Mesenchymal stem cell (in vitro differentiated cells and primary cell): ENCODE data around the gene GAS7.

Experiments
- DNase-seq: peaks from one replicate; pipeline ENCODE4 v3.0.0-alpha.2; 2013
- H2AFZ ChIP-seq: one replicate; pipeline ENCODE4 v1.6.1; 2013; ENCODE audit warnings: low read depth, mild to moderate bottlenecking, control low read depth, inconsistent platforms, low read length, moderate library complexity
- H2AK5ac ChIP-seq: 2 replicates; pipeline ENCODE4 v1.6.1; 2013; ENCODE audit warnings: low read length, moderate library complexity, mild to moderate bottlenecking, inconsistent platforms; ENCODE audit not compliant: severe bottlenecking
- H2BK120ac ChIP-seq: one replicate; pipeline ENCODE4 v1.6.1; 2013; ENCODE audit warnings: low read depth, mild to moderate bottlenecking, inconsistent platforms, low read length, moderate library complexity
- H2BK12ac ChIP-seq, 2 experiments: one replicate each; pipeline ENCODE4 v1.6.1; 2013; ENCODE audit warnings: inconsistent platforms in 2 of 2, low read length in 2 of 2, mild to moderate bottlenecking in 2 of 2, moderate library complexity in 2 of 2, control low read depth in 1 of 2
- H2BK15ac ChIP-seq: one replicate; pipeline ENCODE4 v1.6.1; 2013; ENCODE audit warnings: mild to moderate bottlenecking, low read depth, inconsistent platforms; ENCODE audit not compliant: poor library complexity, severe bottlenecking
- H2BK5ac ChIP-seq: 2 replicates; pipeline ENCODE4 v1.6.1; 2013; ENCODE audit warnings: low read depth, mild to moderate bottlenecking, low read length, control low read depth, inconsistent platforms; ENCODE audit not compliant: poor library complexity, severe bottlenecking
- H3K14ac ChIP-seq, 2 experiments: one replicate each; pipeline ENCODE4 v1.6.1; 2013; ENCODE audit warnings: inconsistent platforms in 2 of 2, low read length in 2 of 2, control low read depth in 1 of 2, mild to moderate bottlenecking in 1 of 2, moderate library complexity in 1 of 2
- H3K18ac ChIP-seq, 2 experiments: one replicate each; pipeline ENCODE4 v1.6.1; 2013; ENCODE audit warnings: inconsistent platforms in 2 of 2, low read length in 2 of 2, control low read depth in 1 of 2, low read depth in 1 of 2, mild to moderate bottlenecking in 1 of 2
- H3K23ac ChIP-seq, 2 experiments: one replicate each; pipeline ENCODE4 v1.6.1; 2013; ENCODE audit warnings: inconsistent platforms in 2 of 2, low read length in 2 of 2, mild to moderate bottlenecking in 2 of 2, moderate library complexity in 2 of 2, control low read depth in 1 of 2
- H3K27ac ChIP-seq: 2 replicates; pipeline ENCODE4 v1.5.1; 2013; ENCODE audit warnings: mild to moderate bottlenecking, moderate library complexity, low read length, control low read depth, inconsistent platforms; ENCODE audit not compliant: poor library complexity, severe bottlenecking
- H3K27me3 ChIP-seq, 2 experiments: 2 replicates each; pipeline versions ENCODE4 v1.6.1 to v1.7.0; 2013; ENCODE audit warnings: low read length in 2 of 2, mild to moderate bottlenecking in 2 of 2, moderate library complexity in 2 of 2, control low read depth in 1 of 2, inconsistent platforms in 1 of 2; ENCODE audit not compliant: control insufficient read depth in 1 of 2, insufficient read depth in 1 of 2
- H3K36me3 ChIP-seq, 2 experiments: 2 replicates each; pipeline versions ENCODE4 v1.6.1 to v1.7.0; 2013; ENCODE audit warnings: low read length in 2 of 2, control low read depth in 1 of 2, inconsistent platforms in 1 of 2, low read depth in 1 of 2, mild to moderate bottlenecking in 1 of 2; ENCODE audit not compliant: insufficient read depth in 2 of 2, control insufficient read depth in 1 of 2
- H3K4ac ChIP-seq, 2 experiments: one replicate each; pipeline ENCODE4 v1.6.1; 2013; ENCODE audit warnings: inconsistent platforms in 2 of 2, low read length in 2 of 2, mild to moderate bottlenecking in 2 of 2, moderate library complexity in 2 of 2, control low read depth in 1 of 2, low read depth in 1 of 2
- H3K4me1 ChIP-seq: 2 replicates; pipeline ENCODE4 v1.6.1; 2013; ENCODE audit warnings: low read depth, low read length, control low read depth; ENCODE audit not compliant: control insufficient read depth, insufficient read depth
- H3K4me2 ChIP-seq: 2 replicates; pipeline ENCODE4 v1.6.1; 2013; ENCODE audit warnings: low read length, mild to moderate bottlenecking, inconsistent platforms; ENCODE audit not compliant: poor library complexity, severe bottlenecking
- H3K4me3 ChIP-seq, 2 experiments: 2 replicates each; pipeline versions ENCODE4 v1.5.1 to v1.7.0; 2013; ENCODE audit warnings: low read length in 2 of 2, mild to moderate bottlenecking in 2 of 2, control low read depth in 1 of 2, low read depth in 1 of 2; ENCODE audit not compliant: insufficient read depth in 1 of 2
- H3K79me1 ChIP-seq: replicated peaks from 2 replicates; pipeline ENCODE4 v1.6.1; 2013; ENCODE audit warnings: mild to moderate bottlenecking, control low read depth, low read length, inconsistent platforms; ENCODE audit not compliant: poor library complexity, severe bottlenecking
- H3K9ac ChIP-seq: 2 replicates; pipeline ENCODE4 v1.7.0; 2013; ENCODE audit warnings: mild to moderate bottlenecking, low read length, moderate library complexity
- H3K9me3 ChIP-seq: 2 replicates; pipeline ENCODE4 v1.7.0; 2013; ENCODE audit warnings: mild to moderate bottlenecking, low read length; ENCODE audit not compliant: control insufficient read depth
- H4K8ac ChIP-seq: one replicate; pipeline ENCODE4 v1.6.1; 2013; ENCODE audit warnings: inconsistent platforms, mild to moderate bottlenecking, low read length, moderate library complexity
- H4K91ac ChIP-seq: one replicate; pipeline ENCODE4 v1.6.1; 2013; ENCODE audit warnings: mild to moderate bottlenecking, low read length, inconsistent platforms
- WGBS: methylation state at CpG from one replicate; pipeline ENCODE4 v1.1.7; 2013; ENCODE audit warnings: mixed read lengths; 5-methylcytosine and 5-hydroxymethylcytosine counted together

The GAS7 gene

DNA sequence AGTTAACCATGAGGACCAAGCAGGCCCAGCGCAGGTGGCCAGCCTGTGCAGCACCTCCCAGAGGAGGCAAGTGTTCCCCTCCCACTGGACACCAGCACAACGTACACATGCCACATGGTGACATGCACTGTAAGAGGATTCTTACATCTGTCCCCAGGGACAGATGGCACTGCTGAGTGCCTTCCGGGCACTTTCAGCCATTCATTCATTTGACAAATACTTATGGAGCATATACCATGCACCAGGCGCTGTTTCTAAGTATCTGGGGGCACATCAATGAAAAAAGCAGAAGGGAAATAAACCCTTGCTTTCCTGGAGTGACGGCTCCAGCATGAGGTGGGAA, 79.6 kb downstream of the GAS7 start:
- no peak overlapping the region for H3K27ac ChIP-seq
- H4K8ac ChIP-seq: no peak overlapping the region
- no peak overlapping the region for H3K23ac ChIP-seq
- H3K36me3 ChIP-seq: no peaks in the 10 kb centered on the region
- H3K27me3 ChIP-seq: no peaks in the 10 kb centered on the region
- H2AK5ac ChIP-seq: peak overlapping the region; percentile 82
- H2BK12ac ChIP-seq: peak overlapping the region; percentile 75 to 92
- no peak overlapping the region for H3K4me3 ChIP-seq
- peak overlapping the region; percentile 8 for H2BK120ac ChIP-seq
- H4K91ac ChIP-seq: no peak overlapping the region
- no peak for DNase-seq
- peaks cover 4% of the 10 kb centered on the region for H3K79me1 ChIP-seq
- H3K18ac ChIP-seq: peak overlapping the region; percentile 52 to 76
- H2BK5ac ChIP-seq: no peak overlapping the region
- WGBS: 75% methylated on average over 4 of the region's 5 CpGs
- no peak overlapping the region for H3K9ac ChIP-seq
- H3K4ac ChIP-seq: peak overlapping the region; percentile 12 to 58
- peaks cover 44% of the 10 kb centered on the region for H3K4me1 ChIP-seq
- H3K4me2 ChIP-seq: no peak overlapping the region
- H3K9me3 ChIP-seq: no peaks in the 10 kb centered on the region
- H2AFZ ChIP-seq: no peak overlapping the region
- peak overlapping the region; percentile 9 for H2BK15ac ChIP-seq
- H3K14ac ChIP-seq: no peak overlapping the region

DNA sequence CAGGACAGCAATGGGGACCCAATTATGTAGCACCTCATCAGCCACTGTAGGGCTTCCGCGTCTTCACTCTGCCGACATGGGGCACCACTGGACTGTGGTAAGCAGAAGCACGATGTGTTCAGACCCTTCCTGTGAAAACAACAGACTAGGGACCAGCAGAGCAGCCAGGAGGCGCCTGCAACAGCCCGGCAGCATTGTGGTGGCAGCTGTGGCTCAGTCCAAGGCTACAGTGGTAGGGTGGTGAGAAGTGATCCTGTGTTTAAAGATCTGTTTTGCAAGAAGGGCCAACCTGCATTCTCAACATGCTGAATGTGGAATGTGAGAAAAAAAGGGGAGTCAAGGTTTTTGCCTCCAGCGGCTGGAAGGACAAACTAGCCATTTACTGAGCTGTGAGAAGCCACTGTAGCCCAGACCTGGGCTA, 80.8 kb downstream of the GAS7 start:
- Histone ChIP-seq H3K18ac (peak overlapping the region; percentile 3 to 44), H2BK15ac (no peak overlapping the region), H3K4me3 (no peak overlapping the region), H3K27ac (peak overlapping the region; percentile 53), H2BK5ac (no peak overlapping the region), H3K36me3 (no peaks in the 10 kb centered on the region), H3K4me2 (no peak overlapping the region), H2AFZ (no peak overlapping the region), H3K14ac (no peak overlapping the region), H2BK120ac (no peak overlapping the region), H3K27me3 (no peaks in the 10 kb centered on the region), H3K4me1 (peaks cover 42% of the 10 kb centered on the region), H3K9me3 (no peaks in the 10 kb centered on the region), H2BK12ac (peak overlapping the region; percentile 56 to 64), H3K23ac (no peak overlapping the region), H4K91ac (peak overlapping the region; percentile 47), H3K4ac (peak overlapping the region; percentile 3 to 43), H3K9ac (no peak overlapping the region), H3K79me1 (peaks cover 3% of the 10 kb centered on the region), H4K8ac (no peak overlapping the region), H2AK5ac (peak overlapping the region; percentile 20)
- 80% methylated on average over 7 of the region's 7 CpGs for WGBS
- no peak for DNase-seq

DNA sequence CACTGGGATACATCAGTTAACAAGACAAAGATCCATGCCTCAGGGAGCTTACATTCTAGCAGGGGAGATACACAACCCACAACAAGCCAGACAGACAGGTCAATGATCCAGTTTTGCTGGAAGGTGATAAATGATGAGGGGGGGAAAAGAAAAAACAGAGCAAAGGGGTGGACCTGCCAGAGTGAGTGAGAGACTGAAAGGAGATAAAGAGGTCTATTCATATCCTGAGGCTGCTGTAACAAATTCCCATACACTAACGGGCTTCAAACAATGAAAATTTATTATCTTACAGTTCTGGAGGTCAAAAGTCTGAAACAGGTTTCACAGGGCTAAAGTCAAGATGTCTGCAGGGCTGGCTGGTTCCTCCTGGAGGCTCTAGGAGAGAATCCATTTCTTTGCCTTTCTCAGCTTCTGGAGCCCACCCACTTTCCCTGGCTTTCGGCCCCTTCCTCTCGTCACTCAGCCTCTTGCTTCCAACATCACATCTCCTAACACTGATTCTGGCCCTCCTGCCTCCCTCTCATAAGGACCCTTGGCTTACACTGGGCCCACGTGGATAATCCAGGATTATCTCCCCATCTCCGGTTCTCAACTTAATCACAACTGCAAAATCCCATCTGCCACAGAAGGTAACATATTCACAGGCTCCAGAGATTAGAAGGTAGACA, 81.5 kb downstream of the GAS7 start:
- DNase-seq: no peak
- 98% methylated on average over 4 of the region's 5 CpGs for WGBS

DNA sequence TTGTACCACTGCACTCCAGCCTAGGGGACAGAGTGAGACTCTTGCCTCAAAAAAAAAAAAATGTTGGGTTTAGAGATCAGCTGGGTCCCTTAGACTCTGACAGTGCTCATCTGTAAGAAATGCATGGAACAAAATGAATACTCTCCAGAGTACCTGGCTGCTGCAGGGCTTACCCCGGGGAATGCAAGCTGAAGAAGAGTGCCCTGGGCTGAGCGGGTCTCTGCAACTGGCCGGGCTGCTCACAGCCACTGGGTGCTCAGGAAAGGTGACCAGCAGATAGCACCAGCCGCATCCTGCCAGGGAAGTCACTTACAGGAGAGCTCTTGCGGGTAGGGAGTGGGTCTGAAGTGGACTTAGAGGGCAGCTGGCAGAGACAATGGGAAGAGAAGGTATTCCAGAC, 82.1 kb downstream of the GAS7 start:
- no peak overlapping the region for H3K23ac ChIP-seq
- no peaks in the 10 kb centered on the region for H3K36me3 ChIP-seq
- peak overlapping the region; percentile 68 for H2AK5ac ChIP-seq
- peaks cover 40% of the 10 kb centered on the region for H3K4me1 ChIP-seq
- H2BK120ac ChIP-seq: peak overlapping the region; percentile 75
- H2BK15ac ChIP-seq: no peak overlapping the region
- H4K91ac ChIP-seq: peak overlapping the region; percentile 83
- H2AFZ ChIP-seq: no peak overlapping the region
- H3K18ac ChIP-seq: peak overlapping the region; percentile 40 to 93
- no peak overlapping the region for H2BK5ac ChIP-seq
- peaks cover 4% of the 10 kb centered on the region for H3K79me1 ChIP-seq
- no peak overlapping the region for H3K9ac ChIP-seq
- peak overlapping the region; percentile 62 to 98 for H2BK12ac ChIP-seq
- H3K4ac ChIP-seq: peak overlapping the region; percentile 67 to 94
- WGBS: 98% methylated on average over 3 of the region's 5 CpGs
- H3K27me3 ChIP-seq: no peaks in the 10 kb centered on the region
- no peak overlapping the region for H3K27ac ChIP-seq
- DNase-seq: no peak
- H4K8ac ChIP-seq: no peak overlapping the region
- H3K4me3 ChIP-seq: no peak overlapping the region
- peak overlapping the region in 1 of 2 experiments; percentile 73 for H3K14ac ChIP-seq
- H3K9me3 ChIP-seq: no peaks in the 10 kb centered on the region
- no peak overlapping the region for H3K4me2 ChIP-seq

More for the DNA sequence above, 81.5 kb downstream of the GAS7 start:
- peak overlapping the region; percentile 23 to 93 for H3K18ac ChIP-seq
- H4K8ac ChIP-seq: no peak overlapping the region
- H2AFZ ChIP-seq: no peak overlapping the region
- no peak overlapping the region for H2BK120ac ChIP-seq
- H3K14ac ChIP-seq: no peak overlapping the region
- H2BK5ac ChIP-seq: no peak overlapping the region
- no peak overlapping the region for H3K23ac ChIP-seq
- H3K27me3 ChIP-seq: no peaks in the 10 kb centered on the region
- H3K4me3 ChIP-seq: no peak overlapping the region
- H3K4me1 ChIP-seq: peaks cover 42% of the 10 kb centered on the region
- peak overlapping the region; percentile 45 to 62 for H2BK12ac ChIP-seq
- H3K4ac ChIP-seq: peak overlapping the region; percentile 18 to 29
- H3K36me3 ChIP-seq: no peaks in the 10 kb centered on the region
- no peak overlapping the region for H3K4me2 ChIP-seq
- no peak overlapping the region for H3K27ac ChIP-seq
- H3K9ac ChIP-seq: no peak overlapping the region
- H2BK15ac ChIP-seq: peak overlapping the region; percentile 12
- peaks cover 4% of the 10 kb centered on the region for H3K79me1 ChIP-seq
- peak overlapping the region; percentile 53 for H2AK5ac ChIP-seq
- peak overlapping the region; percentile 46 for H4K91ac ChIP-seq
- no peaks in the 10 kb centered on the region for H3K9me3 ChIP-seq
